ENCODE data around the gene PDE1C.

Gene PDE1C

DNA sequence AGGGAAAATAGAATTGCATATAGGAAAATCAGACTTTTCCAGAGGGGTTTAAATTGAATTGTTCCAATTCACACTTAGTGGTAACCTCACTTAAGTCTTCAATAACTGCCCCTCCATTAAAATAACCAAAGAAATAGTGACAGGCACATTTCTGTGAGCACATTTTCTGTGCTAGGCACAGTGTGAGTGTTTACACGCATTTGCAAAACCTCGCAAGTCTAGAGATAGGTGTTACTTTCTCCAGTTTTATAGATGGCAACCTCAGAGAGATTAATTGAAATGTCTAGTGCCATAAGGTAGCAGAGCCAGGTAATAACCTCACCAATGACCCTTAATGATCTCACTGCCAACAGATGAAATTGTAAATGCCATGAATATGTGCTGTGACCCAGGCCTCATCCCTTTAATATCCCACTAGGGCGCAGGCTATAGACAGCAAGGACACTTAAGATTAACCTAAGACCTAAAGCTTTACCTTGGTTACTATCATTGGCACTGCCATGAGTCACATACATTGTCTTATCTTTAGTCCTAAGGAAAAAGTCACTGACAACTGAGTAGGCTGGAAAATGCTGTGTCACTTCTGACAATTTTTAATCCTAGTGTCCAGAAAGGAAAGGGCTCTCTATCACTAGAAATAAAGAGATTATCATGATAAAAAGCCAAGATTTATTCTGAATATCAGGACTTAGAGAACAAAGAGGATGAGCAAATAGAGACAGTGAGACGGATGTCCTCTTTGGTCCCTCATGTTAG is 195.4 kb downstream of the PDE1C start:
- DNase-seq (ENCODE audit: low spot score), result no peak
- in situ Hi-C loops (cut with MboI; ENCODE audit: low sequenced_read_pairs, unreplicated experiment), result no loop called here
- TF ChIP-seq, protein P1, sequence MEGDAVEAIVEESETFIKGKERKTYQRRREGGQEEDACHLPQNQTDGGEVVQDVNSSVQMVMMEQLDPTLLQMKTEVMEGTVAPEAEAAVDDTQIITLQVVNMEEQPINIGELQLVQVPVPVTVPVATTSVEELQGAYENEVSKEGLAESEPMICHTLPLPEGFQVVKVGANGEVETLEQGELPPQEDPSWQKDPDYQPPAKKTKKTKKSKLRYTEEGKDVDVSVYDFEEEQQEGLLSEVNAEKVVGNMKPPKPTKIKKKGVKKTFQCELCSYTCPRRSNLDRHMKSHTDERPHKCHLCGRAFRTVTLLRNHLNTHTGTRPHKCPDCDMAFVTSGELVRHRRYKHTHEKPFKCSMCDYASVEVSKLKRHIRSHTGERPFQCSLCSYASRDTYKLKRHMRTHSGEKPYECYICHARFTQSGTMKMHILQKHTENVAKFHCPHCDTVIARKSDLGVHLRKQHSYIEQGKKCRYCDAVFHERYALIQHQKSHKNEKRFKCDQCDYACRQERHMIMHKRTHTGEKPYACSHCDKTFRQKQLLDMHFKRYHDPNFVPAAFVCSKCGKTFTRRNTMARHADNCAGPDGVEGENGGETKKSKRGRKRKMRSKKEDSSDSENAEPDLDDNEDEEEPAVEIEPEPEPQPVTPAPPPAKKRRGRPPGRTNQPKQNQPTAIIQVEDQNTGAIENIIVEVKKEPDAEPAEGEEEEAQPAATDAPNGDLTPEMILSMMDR (IDR thresholded peaks at IDR 0.05; ENCODE audit: borderline replicate concordance, control extremely low read depth, extremely low read depth, insufficient read depth, missing control alignments), result no peak

DNA sequence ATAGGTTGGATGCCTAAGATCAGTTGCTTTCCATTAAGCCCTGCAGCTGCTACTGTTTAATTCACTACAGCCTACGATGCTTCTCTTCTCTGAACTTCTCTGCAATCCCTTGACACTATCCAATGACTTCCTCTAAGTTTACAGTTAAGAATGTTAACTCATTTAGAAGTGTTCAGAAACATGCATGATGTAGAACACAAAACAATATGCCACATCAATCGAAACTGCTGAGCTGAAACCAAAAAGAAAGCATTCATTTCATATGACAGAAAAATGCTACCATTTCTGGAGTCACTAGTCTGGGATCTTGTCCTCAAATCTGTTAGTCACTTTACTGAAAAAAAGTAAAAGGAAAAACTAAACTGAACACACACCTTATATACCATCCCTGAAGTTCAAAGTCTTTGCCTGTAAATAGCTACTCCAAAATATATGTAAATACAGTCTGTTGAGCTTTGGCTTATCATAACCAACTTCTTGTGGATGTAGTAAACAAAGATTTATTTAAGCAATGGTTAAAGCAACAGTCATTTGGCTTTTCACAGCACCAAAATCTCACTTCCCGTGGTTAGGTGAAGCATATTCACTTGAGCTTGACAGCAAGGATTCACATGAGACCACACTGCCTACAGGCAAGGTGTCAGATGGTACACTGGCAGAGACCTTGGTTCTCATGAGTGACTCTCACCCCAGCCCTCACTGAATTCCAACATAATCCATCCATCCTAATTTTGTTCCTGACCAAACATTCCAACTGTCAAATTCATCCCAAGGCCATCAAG is 196.2 kb downstream of the PDE1C start:
- DNase-seq (ENCODE audit: low spot score), result peak; percentile 14
- TF ChIP-seq, protein P1 (IDR thresholded peaks at IDR 0.05; ENCODE audit: borderline replicate concordance, control extremely low read depth, extremely low read depth, insufficient read depth, missing control alignments), result no peak
- in situ Hi-C loops (cut with MboI; ENCODE audit: low sequenced_read_pairs, unreplicated experiment), result no loop called here

DNA sequence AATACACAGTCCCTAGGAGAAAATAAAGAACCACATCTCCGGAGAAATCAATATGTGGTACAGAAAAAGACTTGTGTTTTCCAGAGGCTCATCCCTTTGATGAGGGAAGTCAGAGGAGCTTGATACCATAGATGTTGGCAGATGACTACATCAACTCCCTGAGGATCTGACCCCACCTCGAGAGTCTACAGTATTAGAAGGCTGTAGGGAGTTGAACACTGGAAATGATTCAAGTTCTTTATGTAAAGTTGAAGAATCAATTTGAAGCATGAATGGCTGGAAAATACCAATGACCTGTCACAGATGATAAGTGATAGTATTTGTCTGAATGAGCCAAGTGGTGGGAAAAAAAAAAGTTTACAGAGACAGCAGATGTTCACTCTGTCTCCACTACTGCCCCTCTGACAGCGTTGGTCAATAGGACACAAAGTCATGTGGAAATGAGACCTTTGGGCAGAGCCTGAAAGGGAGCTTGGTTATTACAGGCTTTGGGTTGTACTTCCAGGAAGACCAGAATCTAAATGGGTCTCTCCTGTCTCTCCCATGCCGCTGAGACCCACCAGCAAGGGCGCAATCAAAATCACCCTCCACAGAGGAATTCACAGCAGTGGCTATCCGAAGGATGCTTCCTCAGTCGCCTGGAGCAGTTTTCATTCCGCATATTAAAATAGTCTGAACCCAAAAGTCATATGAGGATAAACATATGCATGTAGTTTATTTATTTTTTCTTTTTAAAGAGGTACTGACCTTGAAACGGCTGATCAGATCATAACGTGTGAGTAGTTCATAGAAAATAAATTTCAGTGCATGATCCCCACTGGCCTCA is 197.4 kb downstream of the PDE1C start:
- DNase-seq (ENCODE audit: low spot score), result no peak
- TF ChIP-seq, protein P1 (IDR thresholded peaks at IDR 0.05; ENCODE audit: borderline replicate concordance, control extremely low read depth, extremely low read depth, insufficient read depth, missing control alignments), result no peak
- in situ Hi-C loops (cut with MboI; ENCODE audit: low sequenced_read_pairs, unreplicated experiment), result no loop called here

DNA sequence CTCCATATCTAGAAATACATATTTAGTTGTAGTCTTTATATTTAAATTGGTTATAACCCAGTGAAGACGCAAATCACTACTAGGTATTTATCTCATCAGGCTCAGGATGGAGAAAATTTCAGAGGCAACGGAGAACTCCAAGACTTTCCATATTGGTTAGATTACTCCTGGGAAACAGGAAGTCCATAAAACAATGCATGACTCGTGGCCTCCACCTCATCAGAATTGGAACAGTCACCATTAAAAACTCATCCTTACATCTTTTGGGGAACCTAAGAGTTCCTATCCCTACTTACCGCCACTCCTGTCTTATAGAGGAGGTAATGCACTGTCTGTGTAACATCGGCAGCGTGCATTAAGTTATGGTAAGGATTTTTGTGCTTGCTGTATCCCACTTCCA is 205.6 kb downstream of the PDE1C start:
- DNase-seq (ENCODE audit: low spot score), result no peak
- in situ Hi-C loops (cut with MboI; ENCODE audit: low sequenced_read_pairs, unreplicated experiment), result no loop called here
- TF ChIP-seq, protein P1 (IDR thresholded peaks at IDR 0.05; ENCODE audit: borderline replicate concordance, control extremely low read depth, extremely low read depth, insufficient read depth, missing control alignments), result no peak

DNA sequence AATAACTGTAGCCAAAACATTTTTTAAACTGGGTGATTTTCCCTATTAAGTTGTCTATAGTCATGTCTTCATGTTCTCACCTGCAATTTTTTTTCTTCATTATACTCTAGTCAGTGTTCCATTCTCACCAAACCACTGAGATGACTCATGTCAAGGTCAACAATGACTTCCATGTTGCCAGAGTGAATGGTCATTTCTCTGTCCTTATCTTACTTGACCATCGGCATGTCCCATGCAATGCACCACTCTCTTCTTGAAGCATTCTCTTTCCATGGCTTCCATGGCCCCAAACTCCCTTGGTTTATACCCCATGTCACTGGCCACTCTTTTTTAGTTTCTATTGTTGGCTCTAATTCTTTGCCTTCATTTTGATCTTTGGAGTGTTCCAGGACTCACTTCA is 209.3 kb downstream of the PDE1C start:
- in situ Hi-C loops (cut with MboI; ENCODE audit: low sequenced_read_pairs, unreplicated experiment), result no loop called here
- DNase-seq (ENCODE audit: low spot score), result no peak
- TF ChIP-seq, protein P1 (IDR thresholded peaks at IDR 0.05; ENCODE audit: borderline replicate concordance, control extremely low read depth, extremely low read depth, insufficient read depth, missing control alignments), result no peak

DNA sequence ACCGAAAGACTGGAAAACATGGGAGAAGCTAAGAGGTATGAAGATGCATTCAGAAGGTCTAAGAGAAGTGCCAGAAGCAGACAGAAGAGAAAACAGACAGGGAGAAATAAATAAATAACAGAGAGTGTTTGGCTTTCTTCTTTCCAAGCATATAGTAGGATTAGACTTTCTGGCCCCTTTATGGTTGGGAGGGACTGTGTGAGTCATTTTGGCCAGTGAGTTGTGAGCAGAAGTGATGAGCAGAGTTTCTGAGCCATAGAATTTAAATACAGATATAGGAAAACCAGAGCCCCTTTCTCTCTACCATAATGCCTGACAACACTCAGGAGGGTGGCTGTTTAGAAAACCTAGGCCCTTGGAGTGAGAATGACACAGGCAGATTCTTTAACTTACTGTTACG is 212.2 kb downstream of the PDE1C start:
- in situ Hi-C loops (cut with MboI; ENCODE audit: low sequenced_read_pairs, unreplicated experiment), result no loop called here
- no peak for DNase-seq (ENCODE audit: low spot score)
- TF ChIP-seq, protein P1 (IDR thresholded peaks at IDR 0.05; ENCODE audit: borderline replicate concordance, control extremely low read depth, extremely low read depth, insufficient read depth, missing control alignments), result no peak

All from GM13976 (cell line).